Activated CD8-positive, alpha-beta memory T cell treated with anti-CD3 and anti-CD28 coated beads, Interleukin-2, amount 10 ng/mL, durations not matched to agents 7 days and 5 days (primary cell): ENCODE data around the gene ABITRAM. TPM values are rescaled to one million over a fixed set of nuclear protein-coding genes. Genes with fewer than 3 reads are reported as not detected.
A peak's percentile ranks its signal among the peaks of the same experiment; 100 is the strongest.
"Not testable (repeated sequence)": the region's sequence is repeated elsewhere in the genome, so short reads cannot be mapped to it uniquely, and the experiment has no call there.

Experiments
- ATAC-seq: fragments of 150-1000 bp; cut with Tn5 transposase; one replicate; pipeline ENCODE4 v1.10.0; 2021; ENCODE audit warnings: moderate library complexity
- CTCF ChIA-PET: fragments of 350-600 bp; sonication (Branson Sonifier 250); formaldehyde crosslinking; loops from one replicate; lab custom pipeline; 2021; ENCODE audit warnings: antibody characterized with exemption; lab: Charles Lee
- DNase-seq: peaks from one replicate; pipeline ENCODE4 v3.0.0-alpha.2; 2020
- H3K27ac Mint-ChIP-seq: one replicate; pipeline ENCODE4 v1.8.0; 2021; ENCODE audit warnings: mild to moderate bottlenecking, mixed read lengths
- H3K27me3 Mint-ChIP-seq: one replicate; pipeline ENCODE4 v1.8.0; 2021; ENCODE audit warnings: mixed read lengths
- H3K36me3 Mint-ChIP-seq: one replicate; pipeline ENCODE4 v1.8.0; 2021; ENCODE audit warnings: mild to moderate bottlenecking, mixed read lengths
- H3K4me1 Mint-ChIP-seq: one replicate; pipeline ENCODE4 v1.8.0; 2021; ENCODE audit warnings: mixed read lengths
- H3K4me3 Mint-ChIP-seq: one replicate; pipeline ENCODE4 v1.8.0; 2021; ENCODE audit warnings: mild to moderate bottlenecking, moderate library complexity, mixed read lengths
- H3K9me3 Mint-ChIP-seq: one replicate; pipeline ENCODE4 v1.8.0; 2022; ENCODE audit warnings: low read depth, mixed read lengths
- total RNA-seq, 2 experiments: library from RNA; stranded (reverse); gene quantifications; one replicate each; pipeline ENCODE4 v1.2.3, GENCODE V29; 2021

ABITRAM gene
- total RNA-seq, 2 experiments from 2014 or later, result 6.9 to 8.1 TPM

DNA sequence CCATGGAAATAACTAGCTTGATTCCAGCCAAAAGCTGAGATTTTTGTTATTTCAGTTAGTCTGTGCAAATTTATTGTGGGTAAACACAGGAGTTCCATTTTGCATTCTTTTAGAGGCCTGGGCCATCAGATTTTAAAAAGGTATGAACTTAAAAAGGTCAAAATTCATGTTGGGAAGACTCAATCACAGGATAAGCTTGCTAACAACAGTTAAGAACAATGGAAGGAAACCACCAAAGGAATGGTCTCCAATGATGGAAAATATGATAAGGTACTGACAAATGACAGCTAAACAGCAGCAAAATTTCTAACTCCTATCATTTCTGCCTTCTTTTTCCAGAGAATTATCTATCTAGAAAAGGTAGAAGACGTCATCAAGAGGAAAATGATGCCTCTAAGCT lies 16.0 kb downstream of the ABITRAM start:
- Mint-ChIP-seq H3K27ac (no peak overlapping the region), H3K4me3 (no peak overlapping the region), H3K4me1 (no peaks in the 10 kb centered on the region), H3K36me3 (no peaks in the 10 kb centered on the region), H3K9me3 (no peaks in the 10 kb centered on the region), H3K27me3 (no peaks in the 10 kb centered on the region)
- no peak for DNase-seq
- CTCF ChIA-PET, result interaction anchor here (0.7 to 0.9 kb wide), 2 partner anchors 12 to 257 kb away, joined by 3 to 4 read pairs; no protein-coding TSS in a partner anchor
- no peak for ATAC-seq

DNA sequence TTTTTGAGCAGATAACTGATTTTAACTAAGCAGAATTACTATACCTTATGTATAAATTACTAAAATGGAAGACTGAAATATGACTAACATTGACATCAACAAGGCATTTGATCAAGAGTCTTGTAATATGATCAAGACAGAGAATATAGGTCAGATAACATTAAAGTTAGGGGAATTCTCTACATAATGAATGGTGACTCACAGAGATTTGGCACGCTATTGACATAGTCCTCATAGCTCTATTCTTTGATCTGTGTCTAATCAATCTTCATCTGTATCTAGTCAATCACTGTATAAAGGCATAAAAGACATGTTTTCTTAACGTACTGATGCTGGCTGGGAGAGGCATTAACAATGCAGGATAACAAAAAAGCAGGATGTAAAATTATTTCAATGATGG lies 17.4 kb downstream of the ABITRAM start:
- Mint-ChIP-seq H3K4me1 (no peaks in the 10 kb centered on the region), H3K9me3 (no peaks in the 10 kb centered on the region), H3K4me3 (no peak overlapping the region), H3K27me3 (no peaks in the 10 kb centered on the region), H3K36me3 (no peaks in the 10 kb centered on the region), H3K27ac (no peak overlapping the region)
- DNase-seq, result no peak
- CTCF ChIA-PET, result interaction anchor here (0.5 kb wide), 1 partner anchor 44 kb away, joined by 3 read pairs; no protein-coding TSS in a partner anchor
- no peak for ATAC-seq

DNA sequence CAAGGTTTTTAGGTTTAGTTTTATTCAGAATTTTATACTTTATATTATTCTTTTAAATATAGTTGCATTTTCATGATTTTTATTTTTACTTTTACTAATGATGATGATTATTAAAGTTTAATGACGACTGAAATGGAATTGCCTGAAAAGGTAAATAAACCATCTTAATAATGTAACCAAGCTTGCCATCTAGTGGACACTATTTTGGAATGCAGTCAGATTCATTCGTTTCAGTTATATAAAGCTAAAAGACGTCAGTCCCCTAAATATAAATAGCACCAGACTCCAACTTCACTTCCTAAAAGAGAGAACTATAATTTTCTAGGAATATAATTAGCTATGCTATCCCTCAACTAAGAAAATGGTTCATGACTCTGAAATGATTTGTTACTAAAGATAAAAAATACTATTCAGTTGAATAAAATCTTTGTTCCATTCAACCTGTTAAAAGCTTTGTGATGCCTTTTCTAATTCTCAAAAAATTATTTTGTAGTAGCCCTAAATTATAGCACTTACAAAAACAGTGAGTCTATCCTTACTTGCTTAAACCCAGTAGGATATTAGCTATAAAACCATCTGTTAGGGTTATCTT lies 19.9 kb downstream of the ABITRAM start:
- CTCF ChIA-PET, result interaction anchor here (0.8 to 1.6 kb wide), 9 partner anchors 9 to 389 kb away, joined by 3 to 6 read pairs (median 4); partner anchors contain the start of gene ACTL7B
- DNase-seq, result no peak
- no peak overlapping the region for H3K4me3 Mint-ChIP-seq
- no peaks in the 10 kb centered on the region for H3K9me3 Mint-ChIP-seq
- no peaks in the 10 kb centered on the region for H3K27me3 Mint-ChIP-seq
- H3K4me1 Mint-ChIP-seq, result peaks cover 2% of the 10 kb centered on the region
- no peak for ATAC-seq
- H3K36me3 Mint-ChIP-seq, result no peaks in the 10 kb centered on the region
- no peak overlapping the region for H3K27ac Mint-ChIP-seq

DNA sequence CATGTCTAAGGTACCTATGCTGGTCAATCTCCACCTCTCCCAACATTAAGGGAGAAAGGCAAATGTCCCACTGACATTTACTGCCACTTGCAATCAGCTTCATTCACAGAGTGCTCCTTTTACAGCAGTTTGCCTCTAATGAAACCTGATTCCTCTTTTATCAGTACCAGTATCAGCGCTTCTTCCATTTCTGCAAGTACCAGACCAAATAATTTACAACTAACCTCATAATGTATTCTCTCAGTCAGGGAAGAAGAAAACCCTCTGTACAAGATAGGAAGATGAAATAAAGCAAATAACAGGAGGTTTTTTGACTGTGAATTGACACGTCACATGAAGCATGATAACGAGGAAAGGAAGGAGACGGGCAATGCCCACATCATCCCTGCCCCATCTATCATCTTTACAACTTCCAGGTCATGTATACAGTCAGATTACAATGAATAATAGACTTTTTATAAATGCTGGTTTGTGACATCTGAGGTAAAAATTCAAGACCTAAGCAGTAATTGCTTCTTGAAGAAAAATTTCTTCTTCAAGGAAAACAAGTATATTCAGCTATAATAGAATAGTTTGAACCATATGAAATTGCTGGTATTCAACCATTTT lies 21.9 kb downstream of the ABITRAM start:
- Mint-ChIP-seq H3K27ac (no peak overlapping the region), H3K27me3 (no peaks in the 10 kb centered on the region), H3K36me3 (no peaks in the 10 kb centered on the region), H3K4me3 (no peak overlapping the region), H3K9me3 (no peaks in the 10 kb centered on the region), H3K4me1 (peaks cover 2% of the 10 kb centered on the region)
- CTCF ChIA-PET, result no interaction called here
- DNase-seq (no peak), ATAC-seq (no peak)

DNA sequence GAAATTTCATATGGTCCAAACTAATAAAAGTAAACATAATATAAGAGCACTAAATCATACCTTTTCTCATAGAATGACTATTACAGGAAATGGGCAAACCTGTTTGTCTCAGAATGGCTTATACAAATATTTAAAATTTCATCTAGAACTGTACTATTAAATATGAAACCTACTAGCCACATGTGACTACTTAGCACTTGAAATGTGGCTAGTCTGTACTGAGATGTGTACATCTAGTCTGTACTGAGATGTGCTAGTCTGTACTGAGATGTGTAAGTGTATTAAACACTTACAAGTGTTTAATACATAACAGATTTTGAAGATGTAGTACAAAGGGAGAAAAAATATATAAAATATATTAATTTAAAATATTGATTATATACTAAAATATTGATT lies 22.4 kb downstream of the ABITRAM start:
- Mint-ChIP-seq H3K36me3 (no peaks in the 10 kb centered on the region), H3K4me1 (peaks cover 2% of the 10 kb centered on the region), H3K27me3 (no peaks in the 10 kb centered on the region), H3K27ac (no peak overlapping the region), H3K4me3 (no peak overlapping the region), H3K9me3 (no peaks in the 10 kb centered on the region)
- ATAC-seq (peak; percentile 61), DNase-seq (no peak)
- CTCF ChIA-PET, result no interaction called here

DNA sequence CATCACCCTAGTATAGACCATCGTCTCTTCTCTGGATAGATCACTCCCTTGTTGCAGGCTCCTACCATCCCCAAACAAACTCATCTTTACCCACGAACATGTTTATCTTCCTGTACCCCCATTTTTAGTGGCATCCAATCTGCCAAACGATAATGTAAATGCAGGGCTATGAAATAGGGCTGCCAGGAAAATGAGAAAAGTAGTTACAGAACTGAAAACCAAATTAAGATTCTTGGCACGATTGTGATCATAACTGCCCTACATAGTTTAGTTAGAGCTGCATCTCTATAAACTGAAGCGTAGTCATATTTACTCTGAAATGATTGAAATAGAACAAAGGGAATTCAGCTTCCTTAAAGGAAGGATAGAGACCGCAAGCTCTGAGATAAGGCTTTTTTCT lies 26.1 kb downstream of the ABITRAM start:
- H3K9me3 Mint-ChIP-seq, result no peaks in the 10 kb centered on the region
- no peak for ATAC-seq
- DNase-seq, result no peak
- no peak overlapping the region for H3K4me3 Mint-ChIP-seq
- H3K27me3 Mint-ChIP-seq, result no peaks in the 10 kb centered on the region
- CTCF ChIA-PET, result no interaction called here
- peaks cover 1% of the 10 kb centered on the region for H3K36me3 Mint-ChIP-seq
- H3K4me1 Mint-ChIP-seq, result peaks cover 3% of the 10 kb centered on the region
- no peak overlapping the region for H3K27ac Mint-ChIP-seq

DNA sequence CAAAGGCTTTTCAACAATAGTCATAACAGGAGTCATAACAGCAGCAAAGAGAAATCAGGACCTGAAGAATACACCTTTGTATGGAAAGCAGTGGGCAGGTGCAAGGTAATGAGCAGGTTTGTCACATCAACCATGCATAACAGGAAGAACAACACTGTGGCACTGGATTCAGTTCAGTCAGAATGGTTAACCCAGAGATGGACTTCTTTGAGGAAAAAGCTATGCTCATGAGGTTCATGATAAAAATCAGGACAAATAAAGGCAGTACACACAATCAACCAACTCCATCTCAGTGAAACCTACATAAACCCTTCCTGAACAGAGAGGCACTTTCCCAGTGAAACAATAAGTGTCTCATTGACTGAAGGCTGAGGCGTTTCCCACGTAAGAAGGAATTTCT lies 27.0 kb downstream of the ABITRAM start:
- Mint-ChIP-seq H3K4me1 (peaks cover 3% of the 10 kb centered on the region), H3K9me3 (no peaks in the 10 kb centered on the region), H3K27me3 (no peaks in the 10 kb centered on the region), H3K4me3 (no peak overlapping the region), H3K36me3 (peaks cover 1% of the 10 kb centered on the region), H3K27ac (no peak overlapping the region)
- CTCF ChIA-PET, result interaction anchor here (1.1 to 1.2 kb wide), 2 partner anchors 11 to 15 kb away, joined by 4 read pairs; no protein-coding TSS in a partner anchor
- ATAC-seq, result no peak
- no peak for DNase-seq

DNA sequence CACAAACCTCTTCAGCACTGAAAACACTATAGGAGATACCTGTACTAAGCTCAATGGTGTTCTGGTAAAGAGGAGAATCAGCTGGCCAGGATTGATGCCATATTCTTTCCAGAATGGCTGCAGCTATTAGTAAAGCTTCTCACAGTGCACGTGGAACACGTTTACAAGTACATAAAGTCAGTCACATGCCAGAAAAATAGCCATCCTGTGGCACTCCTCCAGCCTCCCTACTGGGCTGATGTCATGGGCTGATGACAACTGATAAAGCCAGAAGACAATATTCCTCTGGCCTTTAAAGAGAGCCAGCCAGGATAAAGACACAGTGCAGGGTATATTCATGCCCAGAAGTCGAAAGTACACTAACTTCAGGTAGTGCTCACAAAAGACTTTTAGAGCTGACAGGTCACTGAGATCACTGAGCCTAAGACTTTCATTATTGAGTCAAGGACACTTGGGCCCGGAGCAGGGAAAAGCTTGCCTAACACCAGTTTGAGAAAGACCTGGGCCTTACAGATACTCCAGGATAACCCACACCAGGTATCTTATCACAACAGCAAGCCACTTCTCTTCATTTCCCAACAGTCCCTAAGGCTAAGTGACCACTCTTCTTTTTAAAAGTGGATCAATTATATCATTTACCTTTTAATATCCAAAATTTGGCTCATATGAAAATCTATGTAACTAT lies 29.4 kb downstream of the ABITRAM start:
- no peak for ATAC-seq
- peaks cover 1% of the 10 kb centered on the region for H3K36me3 Mint-ChIP-seq
- no peak overlapping the region for H3K4me3 Mint-ChIP-seq
- H3K4me1 Mint-ChIP-seq, result peaks cover 2% of the 10 kb centered on the region
- H3K27ac Mint-ChIP-seq, result no peak overlapping the region
- H3K27me3 Mint-ChIP-seq, result no peaks in the 10 kb centered on the region
- CTCF ChIA-PET, result interaction anchor here (1.3 kb wide), 1 partner anchor 9 kb away, joined by 5 read pairs; no protein-coding TSS in a partner anchor
- H3K9me3 Mint-ChIP-seq, result no peaks in the 10 kb centered on the region
- no peak for DNase-seq

DNA sequence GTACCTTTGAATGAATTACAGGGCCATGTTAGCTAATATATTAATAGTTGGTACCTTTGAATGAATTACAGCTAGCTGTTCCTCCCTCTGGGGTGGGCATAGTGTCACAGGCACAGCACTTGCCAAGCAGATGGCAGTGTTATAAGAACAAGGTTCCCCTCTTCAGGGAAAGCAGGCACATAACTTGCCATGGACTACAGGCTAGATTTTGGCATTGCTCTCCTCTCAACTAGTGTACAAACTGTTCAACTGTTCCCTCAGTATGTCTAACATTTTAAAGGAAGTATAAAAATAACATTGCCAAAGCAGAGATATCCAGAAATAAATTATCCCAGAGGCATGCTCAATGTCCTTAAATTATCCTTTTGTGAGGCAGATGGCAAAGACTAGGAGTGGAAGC lies 33.7 kb downstream of the ABITRAM start:
- no peak for ATAC-seq
- no peak for DNase-seq
- Mint-ChIP-seq H3K4me3 (no peak overlapping the region), H3K36me3 (peaks cover 17% of the 10 kb centered on the region), H3K27me3 (no peaks in the 10 kb centered on the region), H3K4me1 (no peaks in the 10 kb centered on the region), H3K27ac (no peak overlapping the region), H3K9me3 (peaks cover 2% of the 10 kb centered on the region)
- CTCF ChIA-PET, result interaction anchor here (2.4 kb wide), 1 partner anchor 14 kb away, joined by 6 read pairs; no protein-coding TSS in a partner anchor

DNA sequence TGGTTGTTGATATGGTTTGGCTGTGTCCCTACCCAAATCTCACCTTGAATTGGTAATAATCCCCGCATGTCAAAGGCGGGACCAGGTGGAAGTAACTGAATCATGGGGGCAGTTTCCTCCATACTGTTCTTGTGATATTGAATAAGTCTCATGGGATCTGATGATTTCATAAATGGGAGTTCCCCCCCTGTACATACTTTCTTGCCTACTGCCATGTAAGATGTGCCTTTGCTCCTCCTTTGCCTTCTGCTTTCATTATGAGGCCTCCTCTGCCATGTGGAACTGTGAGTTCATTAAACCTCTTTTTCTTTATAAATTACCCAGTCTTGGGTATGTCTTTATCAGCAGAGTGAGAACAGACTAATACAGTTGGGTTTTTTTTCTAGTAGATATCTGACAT lies 37.2 kb downstream of the ABITRAM start:
- CTCF ChIA-PET, H3K9me3 Mint-ChIP-seq, H3K27ac Mint-ChIP-seq, ATAC-seq, H3K4me3 Mint-ChIP-seq, H3K27me3 Mint-ChIP-seq, DNase-seq, H3K4me1 Mint-ChIP-seq: not testable (repeated sequence)
- H3K36me3 Mint-ChIP-seq, result peaks cover 16% of the 10 kb centered on the region

DNA sequence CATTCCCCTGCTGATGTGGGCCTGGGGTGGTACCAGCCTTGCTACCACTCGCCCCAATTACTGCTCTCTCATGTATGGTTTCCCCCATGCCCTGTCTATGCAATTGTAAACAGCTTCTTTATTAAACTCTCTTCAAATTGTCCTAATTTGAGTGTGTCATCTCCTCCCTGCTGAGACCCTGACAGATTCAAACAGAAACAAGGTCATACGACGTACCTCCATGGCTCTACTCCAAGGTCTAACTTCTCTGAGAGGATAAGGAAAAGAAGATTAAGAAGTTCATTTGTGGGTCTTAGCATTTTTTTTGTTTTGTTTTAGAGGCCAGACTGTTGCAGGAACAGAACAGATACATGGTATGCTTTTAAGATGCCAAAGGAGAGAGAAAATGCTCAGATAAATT lies 38.0 kb downstream of the ABITRAM start:
- Mint-ChIP-seq H3K4me3 (no peak overlapping the region), H3K4me1 (no peaks in the 10 kb centered on the region), H3K36me3 (peaks cover 16% of the 10 kb centered on the region), H3K27ac (no peak overlapping the region), H3K9me3 (peaks cover 2% of the 10 kb centered on the region), H3K27me3 (no peaks in the 10 kb centered on the region)
- no peak for ATAC-seq
- CTCF ChIA-PET, result no interaction called here
- no peak for DNase-seq

DNA sequence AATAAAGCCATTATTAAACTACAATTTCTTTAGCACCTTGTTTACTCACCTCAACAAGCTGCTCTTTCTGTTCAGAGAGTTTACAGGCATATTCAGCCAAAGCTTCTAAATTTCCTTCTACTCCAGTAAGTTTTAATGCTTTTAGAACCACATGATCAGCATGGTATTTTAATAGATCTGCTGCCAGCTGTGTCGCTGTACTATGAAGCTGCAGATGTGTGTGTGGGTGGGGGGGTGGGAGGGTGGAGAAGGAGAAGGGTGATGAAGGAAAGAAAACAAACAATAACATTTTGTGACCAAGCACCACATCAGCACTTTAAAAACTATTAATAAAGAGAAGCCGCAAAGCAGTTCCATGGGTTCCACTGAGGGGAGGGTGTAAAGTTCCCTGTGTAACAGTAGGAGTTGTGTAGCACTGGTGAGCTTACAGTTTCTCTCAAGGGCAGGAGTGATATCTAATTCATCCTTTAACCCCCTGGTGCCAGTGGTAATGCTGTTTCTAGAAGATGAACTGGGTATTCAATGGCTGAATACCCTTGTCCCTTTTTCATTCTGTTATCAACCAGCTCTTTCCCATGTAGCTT lies 38.5 kb downstream of the ABITRAM start:
- H3K4me3 Mint-ChIP-seq, result no peak overlapping the region
- H3K27me3 Mint-ChIP-seq, result no peaks in the 10 kb centered on the region
- CTCF ChIA-PET, result no interaction called here
- ATAC-seq, result no peak
- H3K36me3 Mint-ChIP-seq, result peaks cover 16% of the 10 kb centered on the region
- no peaks in the 10 kb centered on the region for H3K4me1 Mint-ChIP-seq
- H3K27ac Mint-ChIP-seq, result no peak overlapping the region
- H3K9me3 Mint-ChIP-seq, result peaks cover 2% of the 10 kb centered on the region
- no peak for DNase-seq

DNA sequence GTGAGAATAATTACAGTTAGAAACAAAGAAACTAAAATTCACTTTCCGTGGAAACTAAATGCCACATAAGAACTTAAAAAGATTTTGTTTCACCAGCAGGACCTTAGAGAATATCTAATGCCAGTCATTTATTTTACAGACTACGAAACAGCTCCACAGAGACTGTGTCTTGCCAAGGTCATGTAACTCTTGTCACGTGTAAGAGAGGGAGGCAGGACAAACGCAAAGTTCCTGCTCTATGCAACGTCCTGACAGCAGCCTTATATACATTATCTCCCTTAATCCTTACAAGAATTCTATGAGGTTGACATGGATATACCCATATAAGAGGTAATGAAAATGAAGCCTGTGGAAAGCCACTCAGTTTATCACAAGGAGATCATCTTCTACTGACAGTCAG lies 39.7 kb downstream of the ABITRAM start:
- no peak for ATAC-seq
- peaks cover 2% of the 10 kb centered on the region for H3K9me3 Mint-ChIP-seq

More for the DNA sequence above, 39.7 kb downstream of the ABITRAM start:
- no peak for DNase-seq
- Mint-ChIP-seq H3K27ac (no peak overlapping the region), H3K27me3 (no peaks in the 10 kb centered on the region), H3K4me1 (no peaks in the 10 kb centered on the region), H3K36me3 (peaks cover 19% of the 10 kb centered on the region), H3K4me3 (no peak overlapping the region)
- CTCF ChIA-PET, result no interaction called here
